ENCODE measurements around the gene GRIK3.
"Not testable (repeated sequence)": the region's sequence is repeated elsewhere in the genome, so short reads cannot be mapped to it uniquely, and the experiment has no call there.

GRIK3 gene

DNA sequence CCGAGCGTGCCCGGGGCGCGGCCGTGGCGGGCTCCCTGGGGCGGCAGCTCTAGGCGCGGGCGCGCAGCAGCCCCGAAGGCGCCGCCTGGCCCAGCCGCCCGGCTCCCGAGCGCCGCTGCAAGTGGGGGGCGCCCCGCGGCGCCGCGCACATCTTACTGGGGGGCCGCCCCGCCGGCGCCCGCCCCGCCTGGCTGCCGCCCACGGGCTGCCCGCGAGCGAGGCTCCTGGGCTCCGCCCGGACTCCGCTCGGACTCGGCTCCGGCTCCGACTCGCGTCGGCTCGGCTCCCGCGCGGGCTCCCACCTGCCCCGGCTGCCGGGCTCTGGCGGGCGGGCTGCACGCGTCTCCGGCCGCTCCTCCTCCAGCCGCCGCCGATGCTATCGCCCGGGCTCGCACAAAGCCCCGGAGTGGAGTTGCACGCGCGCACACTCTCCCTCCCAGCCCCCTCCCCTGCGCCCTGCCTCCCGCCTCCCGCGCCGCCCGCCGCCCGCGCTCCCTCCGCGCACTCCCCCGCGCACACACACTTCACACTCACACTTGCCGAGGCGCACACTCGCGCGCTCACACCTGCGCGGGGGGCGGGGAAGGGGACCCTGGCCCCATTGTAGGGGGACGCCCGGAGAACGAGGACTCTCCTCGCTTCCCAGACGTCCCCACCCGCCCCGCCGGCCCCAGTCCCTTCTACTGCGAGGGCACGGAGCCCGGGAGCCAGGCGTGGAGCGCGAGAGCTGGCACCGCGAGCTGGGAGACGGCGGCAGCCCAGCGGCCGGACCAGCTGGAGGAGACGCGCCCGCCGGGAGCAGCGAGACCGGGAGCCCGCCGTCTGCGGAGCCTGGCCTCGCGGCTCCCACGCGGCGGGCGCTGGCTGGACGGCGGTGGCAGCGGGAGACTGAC lies at the start of gene GRIK3:
GRIK3 (minus strand) TSS at position 395 of the 893 bp plus-strand sequence. CDS start 407 bp downstream, outside the sequence.
- DNase-seq = peak in 1 of 2 donors; percentile 2

DNA sequence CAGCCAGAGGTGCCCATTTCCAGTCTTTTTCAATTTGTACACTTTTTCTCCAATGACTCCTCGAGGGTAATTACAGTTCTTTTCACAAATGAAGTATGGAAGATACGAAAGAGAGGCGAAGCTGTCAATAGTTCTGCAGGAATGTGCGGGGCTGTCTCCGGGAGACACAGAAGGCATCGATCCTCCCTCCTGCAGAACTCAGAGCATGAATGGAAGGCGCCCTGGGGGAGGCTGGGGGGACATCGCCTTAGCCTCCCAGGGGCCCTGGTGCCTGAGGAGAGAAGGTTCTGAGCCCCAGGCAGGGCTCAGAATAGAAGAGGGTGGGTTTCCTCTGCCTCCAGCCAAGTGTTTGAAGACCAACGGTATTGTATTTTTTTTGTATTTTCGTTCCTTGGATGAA lies 49.7 kb upstream of the GRIK3 start:
- DNase-seq = no peak

GRCh38 chr1:37083603-37084002 lies 49.3 kb upstream of the GRIK3 start:
- no peak for DNase-seq

DNA sequence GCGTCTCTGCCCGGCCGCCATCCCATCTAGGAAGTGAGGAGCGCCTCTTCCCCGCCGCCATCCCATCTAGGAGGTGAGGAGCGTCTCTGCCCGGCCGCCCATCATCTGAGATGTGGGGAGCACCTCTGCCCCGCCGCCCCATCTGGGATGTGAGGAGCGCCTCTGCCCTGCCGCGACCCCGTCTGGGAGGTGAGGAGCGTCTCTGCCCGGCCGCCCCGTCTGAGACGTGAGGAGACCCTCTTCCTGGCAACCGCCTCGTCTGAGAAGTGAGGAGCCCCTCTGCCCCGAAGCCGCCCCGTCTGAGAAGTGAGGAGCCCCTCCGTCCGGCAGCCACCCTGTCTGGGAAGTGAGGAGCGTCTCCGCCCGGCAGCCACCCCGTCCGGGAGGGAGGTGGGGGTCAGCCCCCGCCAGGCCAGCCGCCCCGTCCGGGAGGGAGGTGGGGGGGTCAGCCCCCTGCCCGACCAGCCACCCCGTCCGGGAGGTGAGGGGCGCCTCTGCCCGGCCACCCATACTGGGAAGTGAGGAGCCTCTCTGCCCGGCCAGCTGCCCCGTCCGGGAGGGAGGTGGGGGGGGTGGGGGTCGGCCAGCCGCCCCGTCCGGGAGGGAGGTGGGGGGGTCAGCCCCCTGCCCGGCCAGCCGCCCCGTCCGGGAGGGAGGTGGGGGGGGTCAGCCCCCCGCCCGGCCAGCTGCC lies 46.1 kb upstream of the GRIK3 start:
- DNase-seq = not testable (repeated sequence)

- no peak for DNase-seq
Observed at GRCh38 chr1:37078866-37079265, 44.6 kb upstream of the GRIK3 start.

GRCh38 chr1:37076168-37076567 lies 41.9 kb upstream of the GRIK3 start:
- no peak for DNase-seq

DNA sequence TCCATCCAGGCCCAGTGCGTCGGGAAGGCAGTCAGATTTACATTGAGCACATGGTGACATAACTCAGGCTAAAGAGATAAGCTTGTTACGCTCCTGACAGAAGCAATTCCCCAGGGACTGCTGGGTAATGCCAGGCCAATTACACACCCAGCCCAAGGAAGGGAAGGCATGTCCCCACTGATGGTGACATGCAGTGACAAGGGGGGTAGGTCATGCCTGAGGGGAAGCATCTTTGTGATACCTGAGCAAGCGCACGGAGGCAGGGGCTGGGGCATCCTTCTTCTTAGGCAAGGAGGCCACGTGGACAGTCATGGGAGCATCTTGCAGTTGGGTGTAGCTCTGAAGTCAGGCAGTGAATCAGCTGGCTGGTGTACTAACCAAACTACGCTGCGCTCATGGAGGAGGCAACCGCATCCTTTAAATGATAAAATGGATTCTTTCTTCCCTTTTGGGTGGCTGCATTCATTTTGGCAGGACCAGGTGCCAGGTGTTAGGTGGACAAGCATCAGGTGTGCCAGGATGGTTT lies 39.6 kb upstream of the GRIK3 start:
- no peak for DNase-seq

GRCh38 chr1:37073152-37073853 lies 39.0 kb upstream of the GRIK3 start:
- no peak for DNase-seq

- no peak for DNase-seq
Observed at GRCh38 chr1:37071829-37072228, 37.5 kb upstream of the GRIK3 start.

DNA sequence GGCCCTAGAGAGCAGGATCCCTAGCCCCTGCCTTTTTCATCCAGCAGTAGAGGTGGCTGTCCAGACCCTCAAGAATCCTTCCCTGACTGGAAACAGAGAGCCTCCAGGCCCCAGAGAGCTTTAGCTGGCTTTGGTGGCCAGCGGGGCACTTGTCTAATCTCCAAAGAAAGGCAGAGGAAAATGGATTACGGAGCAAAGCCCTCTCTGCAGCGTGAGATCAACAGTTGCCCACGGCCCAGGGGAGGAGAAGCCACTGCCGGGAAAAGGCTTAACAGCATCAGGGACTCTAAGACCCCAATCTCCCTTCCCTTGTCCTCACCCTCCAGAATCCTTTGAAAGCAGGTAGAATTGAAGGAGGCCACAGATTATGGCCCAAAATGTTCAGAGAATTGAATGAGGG lies 35.8 kb upstream of the GRIK3 start:
- no peak for DNase-seq

DNA sequence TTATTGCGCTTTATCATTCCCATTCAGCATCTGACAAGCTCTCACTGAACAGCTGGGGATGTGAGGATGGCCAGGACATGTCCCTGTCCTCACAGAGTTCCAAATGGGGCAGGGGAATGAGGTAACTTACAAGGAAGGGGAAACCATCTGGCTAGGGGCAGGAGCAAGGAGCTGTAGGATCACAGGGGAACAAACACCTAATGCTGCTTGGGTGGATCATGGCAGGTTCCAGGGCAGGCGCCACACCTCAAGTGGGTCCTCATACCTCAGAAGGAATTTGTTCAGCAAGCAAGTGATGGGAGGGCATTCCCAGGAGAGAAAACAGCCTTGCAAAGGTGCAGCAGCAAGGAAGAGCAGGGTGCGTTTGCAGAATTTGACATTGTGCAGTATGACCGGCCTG lies 35.1 kb upstream of the GRIK3 start:
- DNase-seq = no peak

GRCh38 chr1:37068897-37069296 lies 34.6 kb upstream of the GRIK3 start:
- no peak for DNase-seq

GRCh38 chr1:37068260-37068659 lies 33.9 kb upstream of the GRIK3 start:
- no peak for DNase-seq

GRCh38 chr1:37064039-37064438 lies 29.7 kb upstream of the GRIK3 start:
- DNase-seq = no peak

- no peak for DNase-seq
Observed at GRCh38 chr1:37059346-37059745, 25.0 kb upstream of the GRIK3 start.

GRCh38 chr1:37058424-37058988 lies 24.2 kb upstream of the GRIK3 start:
- no peak for DNase-seq

DNA sequence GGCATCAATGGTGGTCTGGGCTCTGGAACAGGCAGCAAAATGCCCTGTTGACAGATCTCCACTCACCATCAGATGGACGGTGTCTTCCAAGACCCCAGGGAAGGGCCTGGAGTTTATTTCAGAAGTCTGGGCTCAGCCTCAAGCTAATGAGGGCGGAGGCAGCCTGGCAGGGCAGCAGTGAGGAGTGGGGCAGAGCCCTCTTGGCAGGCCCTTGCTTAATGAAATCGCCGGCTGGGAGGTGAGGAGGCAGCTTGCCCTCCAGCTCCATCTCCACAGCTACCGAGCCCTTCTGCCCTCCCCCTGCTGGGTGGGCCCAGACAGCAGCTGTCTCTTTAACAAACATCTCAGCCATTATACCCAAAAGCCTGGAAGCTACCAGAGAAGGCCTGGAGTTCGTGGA lies 22.0 kb upstream of the GRIK3 start:
- DNase-seq = no peak

DNA sequence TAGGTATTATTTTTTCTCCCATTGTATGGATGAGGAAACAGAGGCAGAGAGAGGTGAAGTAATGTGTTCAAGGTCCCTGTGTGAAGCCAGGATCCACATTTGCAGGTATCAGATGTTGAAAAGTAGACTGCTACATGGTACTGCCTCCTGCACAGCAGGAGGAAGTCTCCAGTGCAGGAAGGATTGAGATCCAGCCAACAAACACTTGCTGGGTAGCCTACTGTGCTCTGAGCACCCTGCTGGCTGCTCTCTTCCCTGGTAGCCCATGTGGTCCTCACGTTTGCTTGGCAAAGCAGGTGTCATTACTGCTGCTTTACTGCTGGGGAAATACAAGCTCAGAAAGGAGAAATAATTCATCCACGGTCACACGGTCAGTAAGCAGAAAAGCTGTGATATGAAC lies 21.3 kb upstream of the GRIK3 start:
- no peak for DNase-seq

DNA sequence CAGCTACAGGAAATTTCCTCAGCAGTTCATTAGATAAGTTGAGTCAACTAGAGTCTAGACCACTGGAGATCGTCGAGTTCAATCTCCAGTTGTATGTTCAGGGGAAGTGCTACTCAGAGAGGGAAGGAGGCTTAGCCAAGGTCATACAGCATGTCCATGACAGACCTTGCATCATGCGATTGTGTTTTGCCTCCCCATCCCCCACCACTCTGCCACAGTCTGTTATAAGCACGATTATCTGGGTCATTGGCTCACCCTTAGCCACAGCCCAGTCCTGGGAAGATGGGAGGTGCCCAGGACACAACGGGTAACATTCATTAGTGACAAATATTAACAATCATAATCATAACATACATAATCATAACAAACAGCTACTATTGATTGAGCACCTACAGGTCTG lies 18.9 kb upstream of the GRIK3 start:
- DNase-seq = no peak

DNA sequence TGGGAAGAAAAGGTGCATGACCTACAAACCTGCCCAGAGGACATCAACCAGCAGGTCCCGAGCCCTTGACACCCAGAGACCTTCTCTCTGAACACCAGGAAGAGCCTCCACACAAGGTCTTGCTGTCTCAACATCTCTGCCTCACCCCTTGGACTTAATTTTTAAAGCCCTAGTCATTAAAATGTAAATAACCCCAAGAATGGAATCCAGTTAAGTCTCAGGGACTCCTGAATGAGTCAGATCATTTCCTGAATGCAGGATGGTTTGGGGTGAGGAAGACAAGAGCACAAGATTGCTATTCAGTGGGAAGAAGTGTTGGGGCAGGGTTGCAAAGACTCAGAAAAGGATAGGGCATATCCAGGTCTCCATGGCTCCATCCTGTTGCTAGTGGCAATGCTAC lies 17.8 kb upstream of the GRIK3 start:
- DNase-seq = no peak

- no peak for DNase-seq
Observed at GRCh38 chr1:37051346-37051745, 17.0 kb upstream of the GRIK3 start.

DNA sequence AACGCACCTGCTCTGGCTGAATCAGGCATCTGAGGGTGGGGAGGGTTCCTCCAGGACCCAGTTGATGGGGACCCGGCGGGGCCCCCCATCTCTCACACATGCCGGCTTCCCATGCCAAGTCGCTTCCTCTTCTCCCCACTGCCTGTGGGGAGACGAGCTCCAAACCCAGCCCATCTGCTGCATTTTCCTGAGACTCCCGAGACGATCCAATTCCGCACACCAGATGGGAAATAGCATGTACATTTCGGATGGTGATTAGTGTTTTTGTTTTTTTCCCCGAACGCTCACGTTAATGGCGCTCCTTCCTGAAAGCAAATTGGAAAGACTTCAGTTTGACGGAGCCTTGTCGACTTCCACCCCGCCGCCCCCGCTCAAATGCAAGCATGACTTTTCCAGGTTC lies 13.2 kb upstream of the GRIK3 start:
- DNase-seq = no peak

GRCh38 chr1:37043101-37043500 lies 8.8 kb upstream of the GRIK3 start:
- no peak for DNase-seq

Data from stimulated activated CD4-positive, alpha-beta T cell treated with anti-CD3 and anti-CD28 coated beads, Interleukin-2, amount 100 ng/mL, for 48 hours (primary cell).